ENCODE data around the gene PAN2. TPM values are rescaled to one million over a fixed set of nuclear protein-coding genes. Genes with fewer than 3 reads are reported as not detected.

PAN2 gene, protein sequence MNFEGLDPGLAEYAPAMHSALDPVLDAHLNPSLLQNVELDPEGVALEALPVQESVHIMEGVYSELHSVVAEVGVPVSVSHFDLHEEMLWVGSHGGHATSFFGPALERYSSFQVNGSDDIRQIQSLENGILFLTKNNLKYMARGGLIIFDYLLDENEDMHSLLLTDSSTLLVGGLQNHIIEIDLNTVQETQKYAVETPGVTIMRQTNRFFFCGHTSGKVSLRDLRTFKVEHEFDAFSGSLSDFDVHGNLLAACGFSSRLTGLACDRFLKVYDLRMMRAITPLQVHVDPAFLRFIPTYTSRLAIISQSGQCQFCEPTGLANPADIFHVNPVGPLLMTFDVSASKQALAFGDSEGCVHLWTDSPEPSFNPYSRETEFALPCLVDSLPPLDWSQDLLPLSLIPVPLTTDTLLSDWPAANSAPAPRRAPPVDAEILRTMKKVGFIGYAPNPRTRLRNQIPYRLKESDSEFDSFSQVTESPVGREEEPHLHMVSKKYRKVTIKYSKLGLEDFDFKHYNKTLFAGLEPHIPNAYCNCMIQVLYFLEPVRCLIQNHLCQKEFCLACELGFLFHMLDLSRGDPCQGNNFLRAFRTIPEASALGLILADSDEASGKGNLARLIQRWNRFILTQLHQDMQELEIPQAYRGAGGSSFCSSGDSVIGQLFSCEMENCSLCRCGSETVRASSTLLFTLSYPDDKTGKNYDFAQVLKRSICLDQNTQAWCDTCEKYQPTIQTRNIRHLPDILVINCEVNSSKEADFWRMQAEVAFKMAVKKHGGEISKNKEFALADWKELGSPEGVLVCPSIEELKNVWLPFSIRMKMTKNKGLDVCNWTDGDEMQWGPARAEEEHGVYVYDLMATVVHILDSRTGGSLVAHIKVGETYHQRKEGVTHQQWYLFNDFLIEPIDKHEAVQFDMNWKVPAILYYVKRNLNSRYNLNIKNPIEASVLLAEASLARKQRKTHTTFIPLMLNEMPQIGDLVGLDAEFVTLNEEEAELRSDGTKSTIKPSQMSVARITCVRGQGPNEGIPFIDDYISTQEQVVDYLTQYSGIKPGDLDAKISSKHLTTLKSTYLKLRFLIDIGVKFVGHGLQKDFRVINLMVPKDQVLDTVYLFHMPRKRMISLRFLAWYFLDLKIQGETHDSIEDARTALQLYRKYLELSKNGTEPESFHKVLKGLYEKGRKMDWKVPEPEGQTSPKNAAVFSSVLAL
- polyA plus RNA-seq (ENCODE audit: insufficient read length in 12 of 12) = 10 to 100 TPM in 11 of 12 donors, not detected in 1; 30.5 to 85.6 (median 47.9) TPM
- long read RNA-seq, donor 1, partial matches to known transcripts = 0 of 5 reads
- long read RNA-seq, donor 1, other reads (novel, unspliced or antisense) = 0 of 5 reads
- long read RNA-seq, donor 2 = 0 reads
- long read RNA-seq, donor 3, full-length matches to known transcripts = 3 of 10 reads
- long read RNA-seq, donor 3, partial matches to known transcripts = 7 of 10 reads
- long read RNA-seq, donor 3, other reads (novel, unspliced or antisense) = 0 of 10 reads
- long read RNA-seq, donor 4, partial matches to known transcripts = 0 of 1 reads
- long read RNA-seq, donor 4, other reads (novel, unspliced or antisense) = 0 of 1 reads
- long read RNA-seq, donor 5 = 0 reads
- long read RNA-seq, donor 6, partial matches to known transcripts = 0 of 1 reads
- long read RNA-seq, donor 6, other reads (novel, unspliced or antisense) = 0 of 1 reads
- long read RNA-seq, donor 7, partial matches to known transcripts = 0 of 2 reads
- long read RNA-seq, donor 7, other reads (novel, unspliced or antisense) = 0 of 2 reads
- long read RNA-seq, donor 8, partial matches to known transcripts = 0 of 3 reads
- long read RNA-seq, donor 8, other reads (novel, unspliced or antisense) = 0 of 3 reads
- long read RNA-seq, donor 9, partial matches to known transcripts = 0 of 1 reads
- long read RNA-seq, donor 9, other reads (novel, unspliced or antisense) = 0 of 1 reads
- long read RNA-seq, donor 10, partial matches to known transcripts = 10 of 10 reads
- long read RNA-seq, donor 10, other reads (novel, unspliced or antisense) = 0 of 10 reads
- long read RNA-seq, donor 11, partial matches to known transcripts = 0 of 1 reads
- long read RNA-seq, donor 11, other reads (novel, unspliced or antisense) = 0 of 1 reads

DNA sequence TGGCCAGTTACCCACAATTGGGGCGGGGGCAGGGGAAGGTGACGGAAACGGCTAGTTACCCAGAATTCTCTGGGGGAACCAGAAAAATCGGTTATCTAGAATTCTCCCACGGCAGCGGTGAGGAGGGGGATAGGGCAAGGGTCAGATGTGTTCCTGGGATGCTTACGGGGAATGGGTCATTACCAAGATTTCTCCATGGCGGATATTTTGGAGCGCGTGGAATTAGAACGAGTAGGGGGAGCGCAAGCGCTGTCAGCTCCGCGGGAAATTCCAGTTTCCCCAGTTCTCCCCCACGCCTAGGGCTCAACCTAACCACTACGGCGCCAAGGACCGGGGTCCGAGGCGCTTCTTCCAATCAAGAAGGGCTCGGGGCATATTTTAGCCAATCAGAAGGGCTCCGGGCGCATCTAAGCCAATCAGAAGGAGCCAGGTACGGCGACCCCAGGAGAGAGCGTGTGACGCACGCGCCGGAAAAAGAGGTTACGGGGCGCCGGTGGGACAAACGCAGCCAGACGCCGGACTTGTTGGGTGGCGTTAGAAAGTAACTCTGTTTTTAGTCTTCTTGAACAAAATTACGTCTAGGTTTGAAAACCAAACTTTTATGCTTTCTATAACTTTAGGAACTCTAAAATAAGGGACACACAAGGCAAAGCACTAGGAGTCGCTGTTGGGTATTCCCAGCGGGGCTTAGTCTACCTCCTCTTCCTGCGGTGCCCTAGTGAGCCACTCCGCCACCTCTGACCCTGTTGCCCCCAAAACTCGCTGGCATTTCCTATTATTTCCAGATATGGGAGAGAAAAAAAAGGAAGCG is at the start of gene PAN2:
TSS of gene PAN2 (minus strand) at position 322 of the 811 bp plus-strand sequence. CDS start 906 bp downstream, outside the sequence.
- peak; percentile 97 for DNase-seq

DNA sequence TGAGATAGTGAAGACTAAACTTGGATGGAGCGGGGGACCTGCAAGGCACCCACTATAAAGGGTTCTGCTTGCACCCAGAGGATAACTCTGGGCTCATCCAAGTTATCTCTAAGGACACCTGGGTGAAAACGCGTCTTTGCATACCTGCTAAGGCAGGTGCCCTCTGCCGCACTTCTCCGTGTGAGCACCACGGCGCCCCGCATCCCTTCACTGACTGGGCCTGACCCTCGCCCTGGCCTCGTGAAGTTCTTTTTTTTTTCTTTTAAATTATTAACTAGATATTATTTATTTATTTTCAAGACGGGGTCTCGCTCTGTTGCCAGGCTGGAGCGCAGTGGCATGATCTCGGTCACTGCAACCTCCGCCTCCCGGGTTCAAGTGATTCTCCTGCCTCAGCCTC is 48.8 kb upstream of the PAN2 start:
- no peak for DNase-seq

DNA sequence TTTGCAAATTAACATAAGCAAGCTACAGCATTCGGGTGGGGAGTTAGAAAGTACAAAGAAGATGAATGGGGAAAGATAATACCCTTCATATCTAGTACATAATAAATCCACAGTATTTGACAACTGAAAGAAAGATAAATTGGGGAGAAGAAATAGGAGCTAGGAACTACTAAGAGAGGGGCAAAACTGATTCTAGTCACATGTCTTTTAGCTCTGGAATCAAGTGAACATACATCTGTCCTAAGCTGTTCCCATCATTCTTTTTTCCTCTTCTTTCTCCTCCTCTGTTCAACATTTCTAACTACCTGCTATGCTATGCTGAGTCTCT is 44.2 kb upstream of the PAN2 start:
- no peak for DNase-seq

DNA sequence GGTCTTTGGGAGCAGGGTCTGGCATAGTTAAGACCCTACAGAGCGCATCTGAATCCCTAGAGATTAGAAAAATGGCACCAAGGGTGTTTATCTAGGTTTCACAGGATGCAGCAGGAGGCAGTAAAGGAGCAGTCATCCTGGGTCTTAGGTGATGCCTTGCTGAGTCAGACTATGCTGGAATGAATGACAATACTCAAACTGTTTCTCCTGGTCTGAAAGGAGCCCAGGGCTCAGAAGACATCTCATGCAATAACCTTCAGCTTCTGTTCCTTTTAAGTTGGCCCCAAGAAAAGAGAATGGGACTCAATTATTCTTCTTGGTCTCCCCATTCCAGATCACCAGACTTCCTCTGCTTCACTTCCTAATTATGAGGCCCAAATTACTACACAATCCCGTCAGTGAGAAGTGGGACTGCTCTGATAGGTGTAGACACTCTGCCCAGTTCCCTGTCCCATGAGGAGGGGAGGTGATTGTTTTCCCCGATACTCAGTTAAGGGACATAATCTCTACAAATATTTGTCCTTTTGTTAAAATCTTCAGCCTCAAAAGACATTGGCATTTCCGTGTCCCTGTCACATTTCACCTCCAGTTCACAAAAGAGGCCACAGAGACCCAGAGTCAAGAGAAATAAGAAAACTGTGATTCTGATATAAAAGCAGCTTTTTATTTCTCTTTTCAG is 43.6 kb upstream of the PAN2 start:
- no peak for DNase-seq

DNA sequence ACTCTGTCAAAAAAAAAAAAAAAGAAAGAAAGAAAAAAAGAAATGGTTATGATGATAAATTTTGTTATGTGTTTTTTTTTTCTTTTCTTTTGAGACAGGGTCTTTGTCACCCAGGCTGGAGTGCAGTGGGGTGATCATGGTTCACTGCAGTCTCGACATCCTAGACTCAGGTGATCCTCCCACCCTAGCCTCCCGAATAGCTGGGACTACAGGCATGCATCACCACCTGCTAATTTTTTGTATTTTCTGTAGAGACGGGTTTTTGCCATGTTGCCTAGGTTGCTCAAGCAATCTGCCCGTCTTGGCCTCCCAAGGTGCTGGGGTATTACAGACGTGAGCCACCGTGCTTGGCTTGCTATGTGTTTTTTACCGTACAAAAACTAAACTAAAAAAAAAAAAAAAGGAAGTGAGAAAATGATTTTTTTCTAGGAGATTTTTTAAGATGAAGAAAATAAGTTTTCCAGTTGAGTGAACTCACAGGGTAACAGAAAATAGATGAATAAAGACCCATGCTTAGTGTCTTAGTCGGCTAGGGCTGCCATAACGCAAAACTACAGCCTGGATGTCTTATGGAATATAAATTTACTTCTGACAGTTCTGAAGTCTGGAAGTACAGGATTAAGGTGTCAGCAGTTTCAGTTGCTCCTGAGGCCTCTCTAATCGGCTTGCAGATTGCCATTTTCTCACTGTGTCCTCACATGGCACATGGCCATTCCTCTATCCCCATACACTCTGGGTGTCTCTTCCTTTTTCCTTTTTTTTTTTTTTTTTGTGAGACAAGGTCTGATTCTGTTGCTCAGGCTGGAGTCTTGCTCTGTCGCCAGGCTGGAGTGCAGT is 42.0 kb upstream of the PAN2 start:
- no peak for DNase-seq

DNA sequence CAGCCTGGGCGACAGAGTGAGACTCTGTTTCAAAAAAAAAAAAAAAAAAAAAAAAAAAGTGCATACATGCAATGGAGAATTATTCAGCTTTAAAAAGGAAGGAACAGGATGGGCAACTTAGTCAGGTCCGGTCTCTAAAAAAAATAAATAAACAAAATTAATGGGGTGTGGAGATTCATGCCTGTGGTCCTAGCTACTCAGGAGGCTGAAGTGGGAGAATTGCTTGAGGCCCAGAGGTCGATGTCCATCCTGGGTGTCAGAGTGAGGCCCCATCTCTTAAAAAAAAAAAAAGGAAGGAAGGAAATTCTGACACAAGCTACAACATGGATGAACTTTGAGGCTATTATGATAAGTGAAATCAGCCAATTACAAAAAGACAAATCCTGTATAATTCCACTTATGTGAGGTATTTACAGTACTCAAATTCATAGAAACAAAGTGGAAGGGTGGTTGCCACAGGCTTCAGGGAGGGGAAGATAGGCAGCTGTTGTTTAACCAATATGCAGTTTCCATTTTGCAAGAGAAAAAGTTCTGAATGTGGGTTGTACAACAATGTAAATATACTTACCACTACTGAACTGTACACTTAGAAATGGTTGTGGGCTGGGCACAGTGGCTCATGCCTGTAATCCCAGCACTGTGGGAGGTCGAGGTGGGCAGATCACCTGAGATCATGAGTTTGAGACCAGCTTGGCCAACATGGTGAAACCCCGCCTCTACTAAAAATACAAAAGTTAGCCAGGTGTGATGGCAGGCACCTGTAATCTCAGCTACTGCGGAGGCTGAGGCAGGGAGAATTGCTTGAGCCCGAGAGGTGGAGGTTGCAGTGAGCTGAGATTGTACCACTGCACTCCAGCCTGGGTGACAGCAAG is 41.2 kb upstream of the PAN2 start:
- no peak for DNase-seq

DNA sequence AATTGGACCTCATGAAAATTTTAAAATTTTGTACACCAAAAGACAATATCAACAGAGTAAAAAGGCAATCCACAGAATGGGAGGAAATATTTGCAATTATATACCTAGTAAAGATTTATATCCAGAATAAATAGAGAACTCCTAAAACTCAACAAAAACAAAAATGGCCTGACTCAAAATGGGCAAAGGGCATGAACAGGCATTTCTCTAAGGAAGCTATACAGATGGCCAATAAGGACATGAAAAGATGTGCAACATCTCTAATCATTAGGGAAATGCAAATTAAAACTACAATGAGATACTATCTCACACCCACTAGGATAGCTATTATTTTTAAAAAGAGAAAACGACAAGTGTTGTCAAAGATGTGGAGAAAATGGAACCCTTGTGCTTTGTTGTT is 39.7 kb upstream of the PAN2 start:
- DNase-seq = no peak

DNA sequence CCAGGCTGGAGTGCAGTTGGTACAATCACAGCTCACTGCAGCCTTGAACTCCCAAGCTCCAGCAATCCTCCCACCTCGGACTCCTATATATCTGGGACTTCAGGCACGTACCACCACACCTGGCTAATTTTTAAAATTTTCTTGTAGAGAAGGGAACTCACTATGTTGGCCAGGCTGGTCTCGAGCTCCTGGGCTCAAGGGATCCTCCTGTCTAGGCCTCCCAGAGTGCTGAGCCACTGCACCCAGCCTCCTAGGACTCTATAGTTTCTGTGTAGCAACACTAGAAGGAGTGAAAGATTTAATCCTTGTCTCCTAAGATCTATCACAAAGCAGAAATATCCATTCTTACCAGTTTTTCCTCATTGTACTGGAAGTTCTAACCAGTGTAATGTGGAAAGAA is 33.1 kb upstream of the PAN2 start:
- no peak for DNase-seq

DNA sequence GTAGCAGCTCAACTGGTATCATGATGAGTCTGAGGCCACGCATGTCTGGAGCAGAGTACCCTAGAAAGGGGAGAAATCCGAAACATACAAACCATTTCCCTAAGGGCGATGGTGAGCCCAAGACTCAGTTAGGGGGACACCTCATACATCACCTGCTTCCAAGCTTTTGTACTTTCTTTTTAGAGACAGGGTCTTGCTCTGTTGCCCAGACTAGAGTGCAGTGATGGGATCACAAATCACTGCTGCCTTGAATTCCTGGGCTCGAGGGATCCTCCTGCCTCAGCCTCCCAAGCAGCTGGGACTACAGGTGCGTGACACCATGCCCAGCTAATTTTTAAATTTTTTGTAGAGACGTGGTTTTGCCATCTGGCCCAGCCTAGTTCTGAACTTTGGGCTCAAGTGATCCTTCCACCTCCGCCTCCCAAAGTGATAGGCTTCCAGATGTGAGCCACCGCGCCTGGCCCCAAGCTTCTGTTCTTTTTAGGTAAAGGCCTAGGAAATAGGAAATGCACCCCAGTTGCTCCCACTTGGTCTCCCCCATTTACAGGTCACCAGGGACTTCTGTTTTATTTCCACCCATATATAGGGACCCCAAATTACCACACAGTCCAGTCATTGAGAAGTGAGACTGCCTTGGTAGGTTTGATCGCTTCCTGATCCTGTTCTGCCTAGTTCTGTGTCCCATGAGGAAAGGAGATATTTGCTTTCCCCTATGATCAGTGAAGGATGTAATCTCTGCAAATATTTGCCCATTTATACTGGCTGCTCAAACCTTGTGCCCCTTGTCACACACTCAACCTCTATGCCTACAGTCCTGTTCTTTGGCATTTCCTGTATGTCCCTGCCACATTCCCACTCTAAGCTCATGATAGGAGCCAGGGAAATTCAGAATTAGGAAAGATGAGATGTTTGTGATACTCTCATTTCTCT is 28.6 kb upstream of the PAN2 start, which contains the start of gene APOF:
TSS of gene APOF (minus strand) at position 728 of the 930 bp plus-strand sequence. CDS start at position 616, 112 bp downstream.
- no peak for DNase-seq

DNA sequence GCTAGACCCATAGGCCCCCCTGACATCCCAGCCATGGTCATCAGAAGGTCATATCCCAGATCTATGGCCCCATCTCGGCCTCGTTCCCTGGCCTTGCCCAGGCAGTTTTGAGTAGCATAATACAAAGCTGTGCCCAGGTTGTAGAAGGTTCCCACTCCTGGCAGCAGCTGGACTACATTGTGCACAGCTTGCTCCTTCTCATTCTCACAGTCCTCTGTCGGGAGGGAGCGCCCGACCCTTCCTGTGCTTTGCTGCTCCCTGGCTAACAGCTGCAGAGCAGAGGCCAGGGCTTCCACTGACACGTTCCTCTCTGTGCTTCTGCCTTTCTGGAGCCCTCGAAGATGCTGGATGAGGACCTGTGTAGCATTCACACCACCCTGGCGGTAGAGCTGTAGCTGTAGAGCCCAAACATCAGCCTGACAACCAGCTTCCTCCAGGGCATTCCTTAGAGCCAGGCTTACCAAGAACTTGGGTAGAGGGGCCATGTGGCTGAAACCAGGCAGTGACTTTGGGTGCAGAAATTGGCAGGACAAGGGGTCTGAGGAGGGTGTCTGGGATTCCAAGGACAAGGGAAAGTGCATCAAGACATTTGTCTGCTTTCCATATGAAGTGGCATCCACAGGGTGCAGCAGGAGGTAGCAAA is 27.8 kb upstream of the PAN2 start:
- DNase-seq = no peak

DNA sequence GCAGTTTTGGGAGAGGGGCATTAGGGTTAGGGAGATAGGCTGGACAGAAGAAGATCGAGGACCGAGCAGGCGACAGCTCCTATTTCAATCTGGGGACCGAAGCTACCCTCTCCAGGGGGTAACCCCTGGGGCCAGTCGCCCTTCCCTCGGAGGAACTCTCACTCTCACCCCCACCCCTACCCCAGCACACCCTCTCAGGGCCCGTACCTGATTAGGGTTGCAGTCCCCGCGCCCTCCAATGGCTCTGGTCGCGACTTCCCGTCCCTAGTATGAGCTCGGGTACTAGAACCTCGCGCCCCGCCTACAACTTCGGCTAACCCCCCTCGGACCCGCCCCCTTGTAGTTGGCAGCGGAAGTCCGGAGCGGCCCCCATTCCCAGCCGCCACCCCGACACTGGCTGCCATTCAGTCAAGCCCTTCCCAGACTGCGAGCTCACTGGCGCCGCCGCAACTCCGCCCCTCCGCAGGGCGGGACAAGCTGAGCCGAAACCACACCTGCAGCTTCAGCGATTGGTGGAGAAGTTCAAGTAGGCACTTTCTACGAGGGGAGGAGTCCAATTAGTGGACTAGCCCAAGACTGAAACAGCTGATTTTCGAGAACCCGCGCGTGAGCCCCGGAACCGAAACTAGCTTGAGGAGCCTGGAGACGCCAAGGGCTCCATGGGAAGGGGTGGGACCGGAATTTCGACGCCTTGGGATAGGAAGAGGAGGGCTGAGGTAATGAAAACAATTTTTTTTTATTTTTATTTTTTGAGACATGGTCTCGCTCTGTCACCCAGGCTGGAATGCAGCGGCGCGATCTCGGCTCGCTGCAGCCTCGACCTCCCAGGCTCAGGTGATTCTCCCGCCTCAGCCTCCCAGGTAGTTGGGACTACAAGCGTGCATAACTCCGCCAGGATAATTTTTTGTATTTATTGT is 26.3 kb upstream of the PAN2 start, which contains the start of gene STAT2:
TSS of gene STAT2 (minus strand) at position 257 of the 917 bp plus-strand sequence. CDS start 3,536 bp downstream, outside the sequence.
- DNase-seq = peak; percentile 99

DNA sequence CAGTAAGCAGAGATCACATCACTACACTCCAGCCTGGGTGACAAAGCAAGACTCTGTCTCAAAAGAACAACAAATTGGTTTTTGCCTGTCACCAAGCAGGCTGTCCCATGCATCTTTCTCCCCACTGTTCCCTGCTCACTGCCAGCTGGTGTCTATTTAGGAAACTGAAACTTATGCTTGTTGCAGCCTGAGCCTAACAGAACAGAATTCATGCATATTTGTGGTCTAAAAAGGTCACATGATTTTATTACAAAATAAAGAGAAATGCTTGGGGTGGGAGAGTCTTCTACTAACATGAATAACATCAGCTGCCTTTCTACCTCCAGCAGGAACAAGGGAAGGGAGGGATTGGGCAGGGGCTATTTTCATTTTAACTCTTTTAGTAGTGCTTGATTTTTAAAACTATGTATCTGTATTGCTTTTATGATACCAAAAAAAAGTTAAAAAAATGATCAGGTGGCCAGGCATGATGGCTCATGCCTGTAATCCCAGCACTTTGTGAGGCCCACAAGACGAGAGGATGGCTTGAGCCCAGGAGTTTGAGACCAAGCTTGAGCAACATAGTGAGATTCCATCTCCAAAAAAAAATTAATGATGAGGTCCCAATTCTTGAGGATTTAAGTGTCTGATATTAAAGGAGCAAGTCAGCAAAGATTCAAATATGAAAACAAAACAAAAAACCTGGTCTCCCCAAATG is 25.2 kb upstream of the PAN2 start:
- peak; percentile 11 for DNase-seq

DNA sequence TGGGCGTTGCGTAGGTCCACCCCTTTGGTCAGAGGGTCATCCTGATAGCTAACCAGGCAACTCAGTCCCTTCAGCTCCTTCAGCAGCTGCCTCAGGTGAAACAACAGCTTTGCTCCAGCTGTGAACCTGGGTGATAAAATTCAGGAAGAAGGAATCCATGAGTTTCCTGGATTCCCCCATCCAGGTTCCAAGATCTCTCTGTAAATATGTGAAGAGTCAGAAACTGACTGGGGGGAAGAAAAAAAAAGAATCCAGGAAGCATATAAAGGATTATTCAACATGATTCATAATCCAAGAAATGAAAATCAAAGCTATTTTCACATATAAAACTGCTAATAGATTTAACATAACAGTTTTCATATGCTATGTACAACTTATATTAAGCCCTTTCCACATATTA is 17.5 kb upstream of the PAN2 start:
- no peak for DNase-seq

All from muscle of arm (tissue), 14 donors.